HT1080 (cell line): Measurements from ENCODE around the gene PXDN. TPM values are rescaled to one million over a fixed set of nuclear protein-coding genes. Genes with fewer than 3 reads are reported as not detected.
"Not testable (repeated sequence)": the region's sequence is repeated elsewhere in the genome, so short reads cannot be mapped to it uniquely, and the experiment has no call there.

Source experiments
- DNase-seq: peaks from one replicate; pipeline ENCODE4 v3.0.0-alpha.2; 2015; ENCODE audit warnings: low read depth
- total RNA-seq: library from RNA; depleted of rRNA; stranded (reverse); fragments of >200 nt; shearing (Covaris generic); gene quantifications from 2 replicates; pipeline ENCODE4 v1.2.3, GENCODE V29; 2014

PXDN gene
- total RNA-seq, 1 experiment from 2014 or later = 0.88 TPM

- no peak for DNase-seq
These were observed 2.0 kb downstream of the PXDN start for GRCh38 chr2:1742301-1742680.

- no peak for DNase-seq
These were observed 2.5 kb downstream of the PXDN start for GRCh38 chr2:1741851-1742250.

GRCh38 chr2:1740716-1741589 is 3.4 kb downstream of the PXDN start:
- no peak for DNase-seq

- no peak for DNase-seq
These were observed 4.2 kb downstream of the PXDN start for GRCh38 chr2:1739961-1740715.

GRCh38 chr2:1739322-1739957 is 4.9 kb downstream of the PXDN start:
- DNase-seq = no peak

GRCh38 chr2:1738646-1739302 is 5.5 kb downstream of the PXDN start:
- DNase-seq = no peak

GRCh38 chr2:1738163-1738562 is 6.2 kb downstream of the PXDN start:
- DNase-seq = no peak

GRCh38 chr2:1736997-1737480 is 7.3 kb downstream of the PXDN start:
- no peak for DNase-seq

- no peak for DNase-seq
These were observed 8.3 kb downstream of the PXDN start for GRCh38 chr2:1736045-1736444.

- not testable (repeated sequence) for DNase-seq
These were observed 11.0 kb downstream of the PXDN start for GRCh38 chr2:1733298-1733697.

- DNase-seq = no peak
These were observed 12.1 kb downstream of the PXDN start for GRCh38 chr2:1731963-1732768.

- DNase-seq = no peak
These were observed 12.8 kb downstream of the PXDN start for GRCh38 chr2:1731447-1731962.

GRCh38 chr2:1730015-1730927 is 14.0 kb downstream of the PXDN start:
- no peak for DNase-seq

- DNase-seq = no peak
These were observed 15.1 kb downstream of the PXDN start for GRCh38 chr2:1729242-1729641.

- DNase-seq = no peak
These were observed 15.5 kb downstream of the PXDN start for GRCh38 chr2:1728821-1729220.

GRCh38 chr2:1727796-1728474 is 16.4 kb downstream of the PXDN start:
- no peak for DNase-seq

GRCh38 chr2:1727101-1727771 is 17.1 kb downstream of the PXDN start:
- DNase-seq = no peak

GRCh38 chr2:1726558-1726957 is 17.8 kb downstream of the PXDN start:
- no peak for DNase-seq
